Neuronal stem cell (in vitro differentiated cells): ENCODE data around the gene CMPK2.
"Not testable (repeated sequence)": the region's sequence is repeated elsewhere in the genome, so short reads cannot be mapped to it uniquely, and the experiment has no call there.

ENCODE experiments used
- DNase-seq: peaks from one replicate; pipeline ENCODE4 v3.0.0-alpha.2; 2013; ENCODE audit warnings: low spot score
- H2AFZ ChIP-seq: one replicate; pipeline ENCODE4 v1.6.1; 2013; ENCODE audit warnings: mild to moderate bottlenecking, low read length, inconsistent platforms
- H2AK5ac ChIP-seq: 2 replicates; pipeline ENCODE4 v1.6.1; 2013; ENCODE audit warnings: low read depth, mild to moderate bottlenecking, inconsistent platforms, low read length, moderate library complexity, mixed read lengths
- H2BK120ac ChIP-seq: 2 replicates; pipeline ENCODE4 v1.6.1; 2013; ENCODE audit warnings: low read depth, mild to moderate bottlenecking, inconsistent platforms, low read length, moderate library complexity, mixed read lengths
- H2BK12ac ChIP-seq: one replicate; pipeline ENCODE4 v1.6.1; 2013; ENCODE audit warnings: low read length, inconsistent platforms
- H2BK15ac ChIP-seq: 2 replicates; pipeline ENCODE4 v1.6.1; 2013; ENCODE audit warnings: mild to moderate bottlenecking, low read length, inconsistent platforms, mixed read lengths
- H2BK5ac ChIP-seq: one replicate; pipeline ENCODE4 v1.6.1; 2013; ENCODE audit warnings: inconsistent platforms, mild to moderate bottlenecking, low read length, moderate library complexity
- H3K14ac ChIP-seq: one replicate; pipeline ENCODE4 v1.6.1; 2013; ENCODE audit warnings: low read length, inconsistent platforms
- H3K18ac ChIP-seq: 2 replicates; pipeline ENCODE4 v1.6.1; 2013; ENCODE audit warnings: low read length, inconsistent platforms
- H3K23ac ChIP-seq: 2 replicates; pipeline ENCODE4 v1.6.1; 2013; ENCODE audit warnings: low read depth, mild to moderate bottlenecking, mixed read lengths, low read length, inconsistent platforms; ENCODE audit not compliant: poor library complexity
- H3K27ac ChIP-seq: replicated peaks from 3 replicates; pipeline ENCODE4 v1.5.1; 2013; ENCODE audit warnings: low read length, inconsistent platforms
- H3K27me3 ChIP-seq, 3 experiments: 2 replicates each; pipeline ENCODE4 v1.6.1; 2013; ENCODE audit warnings: low read length in 3 of 3, mild to moderate bottlenecking in 2 of 3, inconsistent platforms in 1 of 3, low read depth in 1 of 3, mixed read lengths in 1 of 3, moderate library complexity in 1 of 3; ENCODE audit not compliant: control insufficient read depth in 3 of 3, insufficient read depth in 3 of 3
- H3K36me3 ChIP-seq, 2 donors: replicated peaks in 1 of 2; 2 replicates each; pipeline ENCODE4 v1.6.1; 2013; ENCODE audit warnings: low read length in 2 of 2; ENCODE audit not compliant: control insufficient read depth in 2 of 2, insufficient read depth in 2 of 2
- H3K4ac ChIP-seq: 2 replicates; pipeline ENCODE4 v1.6.1; 2013; ENCODE audit warnings: inconsistent platforms, mild to moderate bottlenecking, low read length, moderate library complexity
- H3K4me1 ChIP-seq, 2 donors: 1 replicate in 1 of 2; 2 replicates in 1 of 2; pipeline ENCODE4 v1.6.1; 2013; ENCODE audit warnings: low read length in 2 of 2, low read depth in 1 of 2; ENCODE audit not compliant: control insufficient read depth in 2 of 2, insufficient read depth in 1 of 2
- H3K4me2 ChIP-seq: one replicate; pipeline ENCODE4 v1.6.1; 2013; ENCODE audit warnings: mild to moderate bottlenecking, low read length, inconsistent platforms; ENCODE audit not compliant: insufficient read depth, poor library complexity, severe bottlenecking
- H3K4me3 ChIP-seq, 2 donors: 2 replicates each; pipeline ENCODE4 v1.5.1; 2013; ENCODE audit warnings: low read length in 2 of 2, mild to moderate bottlenecking in 2 of 2, inconsistent platforms in 1 of 2, moderate library complexity in 1 of 2
- H3K79me1 ChIP-seq: one replicate; pipeline ENCODE4 v1.6.1; 2013; ENCODE audit warnings: low read depth, mild to moderate bottlenecking, inconsistent platforms, low read length, moderate library complexity
- H3K9ac ChIP-seq: one replicate; pipeline ENCODE4 v1.6.1; 2013; ENCODE audit warnings: mild to moderate bottlenecking, low read depth, low read length, inconsistent platforms; ENCODE audit not compliant: poor library complexity
- H3K9me3 ChIP-seq, 2 donors: replicated peaks in 1 of 2; 2 replicates each; pipeline versions ENCODE3 to v1.6.1; 2013; ENCODE audit warnings: low read length in 2 of 2, mild to moderate bottlenecking in 2 of 2, inconsistent platforms in 1 of 2, low read depth in 1 of 2, mixed read lengths in 1 of 2, moderate library complexity in 1 of 2; ENCODE audit not compliant: control insufficient read depth in 2 of 2, insufficient read depth in 1 of 2
- H4K8ac ChIP-seq: one replicate; pipeline ENCODE4 v1.6.1; 2013; ENCODE audit warnings: low read depth, mild to moderate bottlenecking, inconsistent platforms, low read length, moderate library complexity
- H4K91ac ChIP-seq: one replicate; pipeline ENCODE4 v1.6.1; 2013; ENCODE audit warnings: low read length, low read depth, mild to moderate bottlenecking, inconsistent platforms; ENCODE audit not compliant: poor library complexity
- WGBS, 2 donors: extraction: QIAGEN DNeasy Blood & Tissue Kit; methylation state at CpG; one replicate each; pipeline ENCODE4 v1.1.7; 2013; ENCODE audit warnings: missing lambda C conversion rate in 2 of 2, mixed read lengths in 1 of 2; ENCODE audit not compliant: insufficient read length in 2 of 2, insufficient replicate concordance in 1 of 2; ENCODE audit errors: extremely low coverage in 2 of 2; 5-methylcytosine and 5-hydroxymethylcytosine counted together

The CMPK2 gene

DNA sequence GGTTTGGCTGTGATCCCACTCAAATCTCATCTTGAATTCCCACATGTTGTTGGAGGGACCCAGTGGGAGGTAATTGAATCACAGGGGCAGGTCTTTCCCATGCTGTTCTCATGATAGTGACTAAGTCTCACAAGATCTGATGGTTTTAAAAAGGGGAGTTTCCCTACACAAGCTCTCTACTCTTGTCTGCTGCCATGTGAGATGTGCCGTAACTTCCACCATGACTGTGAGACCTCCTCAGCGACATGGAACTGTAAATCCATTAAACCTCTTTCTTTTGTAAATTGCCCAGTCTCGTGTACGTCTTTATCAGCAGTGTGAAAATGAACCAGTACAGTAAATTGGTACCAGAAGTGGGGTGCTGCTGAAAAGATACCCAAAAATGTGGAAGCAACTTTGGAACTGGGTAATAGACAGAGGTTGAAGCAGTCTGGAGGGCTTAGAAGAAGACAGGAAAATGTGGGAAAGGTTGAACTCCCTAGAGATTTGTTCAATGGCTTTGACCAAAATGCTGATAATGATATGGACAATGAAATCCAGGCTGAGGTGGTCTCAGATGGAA lies 7.2 kb downstream of the CMPK2 start:
- not testable (repeated sequence) for H3K4ac ChIP-seq, H3K4me2 ChIP-seq, H3K14ac ChIP-seq, H4K91ac ChIP-seq, H3K79me1 ChIP-seq, H3K18ac ChIP-seq, H3K4me1 ChIP-seq, H3K27me3 ChIP-seq, H3K23ac ChIP-seq, H2BK12ac ChIP-seq, H4K8ac ChIP-seq, DNase-seq, H2BK5ac ChIP-seq, H3K36me3 ChIP-seq, H2BK15ac ChIP-seq, H2BK120ac ChIP-seq, H2AFZ ChIP-seq, H3K27ac ChIP-seq, H3K9ac ChIP-seq, H2AK5ac ChIP-seq, H3K4me3 ChIP-seq
- H3K9me3 ChIP-seq, result peaks cover 0 to 14% of the 10 kb centered on the region in 2 donors
- no CpG with 5 or more reads among the region's 4 CpGs for WGBS, 2 donors

DNA sequence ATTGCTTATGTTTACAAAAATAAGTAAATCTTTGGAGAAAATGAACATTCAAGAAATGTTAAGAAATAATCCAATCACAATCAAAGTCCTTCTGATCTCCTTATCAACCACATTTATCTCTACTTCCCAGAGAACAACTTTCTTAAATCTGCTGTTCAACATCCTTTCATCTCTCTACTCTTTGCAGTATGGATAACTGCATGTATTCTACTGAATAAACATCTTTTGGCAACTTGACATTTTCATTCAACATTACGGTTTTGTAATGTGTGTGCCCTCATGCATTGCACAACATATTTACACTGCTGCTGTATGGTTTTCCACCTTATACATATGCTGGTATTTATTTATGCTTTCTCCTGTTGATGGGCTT lies 9.2 kb downstream of the CMPK2 start:
- no peak overlapping the region for H2AFZ ChIP-seq
- no CpG with 5 or more reads among the region's 1 CpG for WGBS, 2 donors
- H2BK120ac ChIP-seq, result no peak overlapping the region
- H3K4me1 ChIP-seq, result peaks cover 0 to 3% of the 10 kb centered on the region in 2 donors
- H3K79me1 ChIP-seq, result no peaks in the 10 kb centered on the region
- no peak overlapping the region for H3K4ac ChIP-seq
- no peak overlapping the region for H3K18ac ChIP-seq
- no peak overlapping the region for H3K14ac ChIP-seq
- peaks cover 0 to 14% of the 10 kb centered on the region in 2 donors for H3K9me3 ChIP-seq
- no peak overlapping the region for H4K91ac ChIP-seq
- no peak overlapping the region for H4K8ac ChIP-seq
- no peaks in the 10 kb centered on the region for H3K36me3 ChIP-seq
- H3K27me3 ChIP-seq, result no peaks in the 10 kb centered on the region
- H3K23ac ChIP-seq, result no peak overlapping the region
- no peak overlapping the region for H2BK15ac ChIP-seq
- H2BK12ac ChIP-seq, result no peak overlapping the region
- H3K4me2 ChIP-seq, result no peak overlapping the region
- DNase-seq, result no peak
- H3K27ac ChIP-seq, result no peak overlapping the region
- H3K4me3 ChIP-seq, result no peak overlapping the region
- no peak overlapping the region for H2AK5ac ChIP-seq
- H2BK5ac ChIP-seq, result no peak overlapping the region
- no peak overlapping the region for H3K9ac ChIP-seq

DNA sequence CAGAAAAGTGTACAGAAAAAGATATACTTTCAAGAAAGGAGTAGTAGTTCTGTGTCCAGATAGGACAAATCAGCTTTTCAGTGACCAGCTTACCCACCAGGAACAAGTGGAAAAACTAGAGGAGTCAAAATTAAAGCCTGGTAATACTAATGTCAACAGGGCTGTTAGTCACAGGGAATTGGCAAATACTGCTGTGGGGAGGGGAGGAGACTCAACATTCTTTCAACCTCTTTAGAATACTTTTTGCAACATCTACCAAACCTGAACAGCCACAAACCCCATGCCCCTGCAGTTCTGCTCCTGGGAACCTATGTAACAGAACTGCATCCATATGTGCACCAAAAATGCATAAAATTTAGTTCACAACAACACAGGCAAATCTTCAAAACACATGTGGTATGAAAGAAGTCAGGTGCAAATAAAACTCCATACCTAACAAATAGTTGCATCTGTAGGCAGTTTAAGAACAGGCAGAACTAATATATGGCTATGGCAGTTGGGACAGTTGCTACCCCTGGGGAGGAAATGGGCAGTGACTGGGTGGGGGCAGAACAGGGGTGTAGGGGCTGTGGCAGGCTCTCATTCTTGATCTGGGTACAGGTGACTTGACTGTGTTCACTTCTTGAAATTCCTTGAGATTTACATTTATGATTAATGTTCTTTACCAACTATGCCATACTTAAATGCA lies 9.7 kb downstream of the CMPK2 start:
- H4K91ac ChIP-seq, result no peak overlapping the region
- no peak overlapping the region for H3K14ac ChIP-seq
- no peak overlapping the region for H3K4me3 ChIP-seq
- no peak for DNase-seq
- no peak overlapping the region for H3K4me2 ChIP-seq
- H4K8ac ChIP-seq, result no peak overlapping the region
- H2BK12ac ChIP-seq, result no peak overlapping the region
- no peak overlapping the region for H2AFZ ChIP-seq
- no peaks in the 10 kb centered on the region for H3K36me3 ChIP-seq
- H3K27me3 ChIP-seq, result no peaks in the 10 kb centered on the region
- H3K4ac ChIP-seq, result no peak overlapping the region
- no peak overlapping the region for H3K23ac ChIP-seq
- no peak overlapping the region for H2BK120ac ChIP-seq
- H3K27ac ChIP-seq, result no peak overlapping the region
- H2BK15ac ChIP-seq, result no peak overlapping the region
- no peak overlapping the region for H3K9ac ChIP-seq
- H3K79me1 ChIP-seq, result no peaks in the 10 kb centered on the region
- no peak overlapping the region for H3K18ac ChIP-seq
- H3K9me3 ChIP-seq, result peaks cover 2 to 14% of the 10 kb centered on the region in 2 donors
- no peak overlapping the region for H2AK5ac ChIP-seq
- H2BK5ac ChIP-seq, result no peak overlapping the region
- H3K4me1 ChIP-seq, result peaks cover 0 to 3% of the 10 kb centered on the region in 2 donors

DNA sequence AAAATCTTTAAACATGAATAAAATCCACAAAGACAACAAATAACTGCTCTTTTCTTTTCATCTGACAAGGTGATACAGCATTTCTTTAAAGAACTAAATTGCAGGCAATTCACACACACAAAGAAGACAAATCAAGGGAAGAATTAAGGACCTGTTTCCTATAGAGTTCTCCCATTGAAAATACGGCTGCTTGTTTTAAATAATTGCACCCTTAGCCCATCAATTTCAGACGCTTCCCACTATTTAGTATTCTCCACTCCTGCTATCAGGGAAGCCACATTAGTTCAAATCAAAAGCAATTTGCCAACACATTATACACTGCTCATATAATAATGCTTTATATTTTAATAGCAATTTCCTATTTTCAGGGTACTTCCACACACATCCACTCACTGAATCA lies 11.3 kb downstream of the CMPK2 start:
- Histone ChIP-seq H4K91ac (no peak overlapping the region), H3K79me1 (no peaks in the 10 kb centered on the region), H3K27me3 (no peaks in the 10 kb centered on the region), H3K4me2 (no peak overlapping the region), H3K4me1 (peaks cover 0 to 3% of the 10 kb centered on the region in 2 donors), H3K23ac (no peak overlapping the region), H2AK5ac (no peak overlapping the region), H4K8ac (no peak overlapping the region), H3K4ac (no peak overlapping the region), H2BK12ac (no peak overlapping the region), H3K4me3 (no peak overlapping the region), H2AFZ (no peak overlapping the region), H3K14ac (no peak overlapping the region), H3K9me3 (peaks cover 2 to 6% of the 10 kb centered on the region in 2 donors), H2BK15ac (no peak overlapping the region), H3K18ac (no peak overlapping the region), H2BK5ac (no peak overlapping the region), H2BK120ac (no peak overlapping the region), H3K27ac (no peak overlapping the region), H3K36me3 (no peaks in the 10 kb centered on the region), H3K9ac (no peak overlapping the region)
- no peak for DNase-seq
- WGBS, 2 donors, result no CpG with 5 or more reads among the region's 2 CpGs
